CD4-positive, alpha-beta memory T cell (primary cell): ENCODE measurements around the gene TDRD5. TPM values are rescaled to one million over a fixed set of nuclear protein-coding genes. Genes with fewer than 3 reads are reported as not detected.

Experiments
- polyA plus RNA-seq, 2 donors: library from polyadenylated mRNA; unstranded; fragments of 300-500 nt; fragmentation: Illumina TruSeq; gene quantifications; one replicate each; pipeline ENCODE4 v1.2.3, GENCODE V29; 2021
- total RNA-seq, 2 experiments: library from RNA; stranded (reverse); gene quantifications; one replicate each; pipeline ENCODE4 v1.2.3, GENCODE V29; 2021

The TDRD5 gene
- total and polyA plus RNA-seq, 4 experiments from 2014 or later, result not detected

Other genes with a start within 250 kb of the TDRD5 start
- 1 to 10 TPM in 1 of 2 experiments, under 1 TPM in 1; 0.44 to 1.3 TPM for gene AXDND1, start 225.9 kb upstream of the TDRD5 start, total RNA-seq
- not detected for gene AXDND1, start 225.9 kb upstream of the TDRD5 start, polyA plus RNA-seq
- not detected for gene NPHS2, start 15.9 kb upstream of the TDRD5 start, total RNA-seq
- gene NPHS2, start 15.9 kb upstream of the TDRD5 start, polyA plus RNA-seq, result not detected
- gene FAM163A, start 151.5 kb downstream of the TDRD5 start, total RNA-seq, result under 1 TPM; 0.11 to 0.29 TPM
- gene FAM163A, start 151.5 kb downstream of the TDRD5 start, polyA plus RNA-seq, result under 1 TPM in 1 of 2 donors, not detected in 1; 0.20 TPM